Cardiac muscle cell (in vitro differentiated cells and primary cell): ENCODE results near the gene ANKS1A. TPM values are rescaled to one million over a fixed set of nuclear protein-coding genes. Genes with fewer than 3 reads are reported as not detected.
A peak's percentile ranks its signal among the peaks of the same experiment; 100 is the strongest.

Experiments used
- DNase-seq, 2 donors: peaks; one replicate each; pipeline versions ENCODE4 v3.0.0 to v3.0.0-alpha.2; 2010 to 2017; ENCODE audit warnings: low read depth in 1 of 2, low spot score in 1 of 2
- H3K27ac ChIP-seq: fragments of 200-600 bp; sonication (generic); 2 replicates; pipeline ENCODE4 v1.5.1; 2016
- H3K27me3 ChIP-seq: fragments of 200-600 bp; sonication (generic); 2 replicates; pipeline ENCODE4 v1.6.0; 2016; ENCODE audit warnings: control low read depth
- H3K36me3 ChIP-seq: fragments of 200-600 bp; sonication (generic); 2 replicates; pipeline ENCODE4 v1.5.1; 2016; ENCODE audit warnings: control low read depth
- H3K4me1 ChIP-seq: fragments of 200-600 bp; sonication (generic); 2 replicates; pipeline ENCODE4 v1.8.1; 2017; ENCODE audit warnings: low read depth, mild to moderate bottlenecking, mixed run types
- H3K4me3 ChIP-seq: fragments of 200-600 bp; sonication (generic); 2 replicates; pipeline ENCODE4 v1.5.1; 2016; ENCODE audit warnings: mild to moderate bottlenecking
- H3K9me3 ChIP-seq: fragments of 200-600 bp; sonication (generic); 2 replicates; pipeline ENCODE4 v1.5.1; 2017; ENCODE audit warnings: low read depth, mild to moderate bottlenecking, control low read depth
- polyA plus RNA-seq: library from polyadenylated mRNA; unstranded; fragments of >200 nt; fragmentation: Nextera tagmentation; extraction: Ambion mirVana; gene quantifications from 2 replicates; pipeline ENCODE4 v1.2.1, GENCODE V29; 2016
- total RNA-seq: library from RNA; depleted of rRNA; stranded (reverse); fragments of >200 nt; gene quantifications from 2 replicates; pipeline ENCODE4 v1.2.3, GENCODE V29; 2016
- TF ChIP-seq, protein P1 (sequence below): IDR thresholded peaks from 2 replicates; pipeline ENCODE4 v1.5.1; 2012; ENCODE audit warnings: low read depth, mild to moderate bottlenecking, low read length

Gene ANKS1A
- total and polyA plus RNA-seq, 2 experiments from 2014 or later: 11.3 to 27.2 TPM

DNA sequence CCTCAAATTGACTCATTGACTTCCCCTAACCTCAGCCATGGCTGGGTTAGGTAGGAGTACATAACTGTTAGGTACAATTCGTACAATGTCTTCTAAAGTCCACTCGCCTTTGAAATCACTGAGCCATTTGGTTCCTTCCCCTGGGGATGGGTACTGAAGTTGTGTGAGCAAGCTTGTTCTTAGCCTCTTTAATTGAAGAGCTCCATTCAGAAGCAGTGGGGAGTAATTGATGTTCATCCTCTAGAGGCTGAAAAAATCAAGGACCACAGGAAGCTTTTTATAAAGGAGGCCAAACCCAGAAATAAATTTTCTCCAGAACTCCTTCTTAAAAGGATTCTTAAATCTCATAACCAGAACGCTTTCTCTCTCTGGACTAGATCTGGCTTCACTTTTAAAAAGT is 60.6 kb downstream of the ANKS1A start:
- H3K36me3 ChIP-seq: no peaks in the 10 kb centered on the region
- H3K4me3 ChIP-seq: no peak overlapping the region
- peaks cover 6% of the 10 kb centered on the region for H3K4me1 ChIP-seq
- no peak overlapping the region for H3K27ac ChIP-seq
- H3K9me3 ChIP-seq: no peaks in the 10 kb centered on the region
- TF ChIP-seq, protein P1, sequence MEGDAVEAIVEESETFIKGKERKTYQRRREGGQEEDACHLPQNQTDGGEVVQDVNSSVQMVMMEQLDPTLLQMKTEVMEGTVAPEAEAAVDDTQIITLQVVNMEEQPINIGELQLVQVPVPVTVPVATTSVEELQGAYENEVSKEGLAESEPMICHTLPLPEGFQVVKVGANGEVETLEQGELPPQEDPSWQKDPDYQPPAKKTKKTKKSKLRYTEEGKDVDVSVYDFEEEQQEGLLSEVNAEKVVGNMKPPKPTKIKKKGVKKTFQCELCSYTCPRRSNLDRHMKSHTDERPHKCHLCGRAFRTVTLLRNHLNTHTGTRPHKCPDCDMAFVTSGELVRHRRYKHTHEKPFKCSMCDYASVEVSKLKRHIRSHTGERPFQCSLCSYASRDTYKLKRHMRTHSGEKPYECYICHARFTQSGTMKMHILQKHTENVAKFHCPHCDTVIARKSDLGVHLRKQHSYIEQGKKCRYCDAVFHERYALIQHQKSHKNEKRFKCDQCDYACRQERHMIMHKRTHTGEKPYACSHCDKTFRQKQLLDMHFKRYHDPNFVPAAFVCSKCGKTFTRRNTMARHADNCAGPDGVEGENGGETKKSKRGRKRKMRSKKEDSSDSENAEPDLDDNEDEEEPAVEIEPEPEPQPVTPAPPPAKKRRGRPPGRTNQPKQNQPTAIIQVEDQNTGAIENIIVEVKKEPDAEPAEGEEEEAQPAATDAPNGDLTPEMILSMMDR: no peak
- DNase-seq: no peak
- no peaks in the 10 kb centered on the region for H3K27me3 ChIP-seq

DNA sequence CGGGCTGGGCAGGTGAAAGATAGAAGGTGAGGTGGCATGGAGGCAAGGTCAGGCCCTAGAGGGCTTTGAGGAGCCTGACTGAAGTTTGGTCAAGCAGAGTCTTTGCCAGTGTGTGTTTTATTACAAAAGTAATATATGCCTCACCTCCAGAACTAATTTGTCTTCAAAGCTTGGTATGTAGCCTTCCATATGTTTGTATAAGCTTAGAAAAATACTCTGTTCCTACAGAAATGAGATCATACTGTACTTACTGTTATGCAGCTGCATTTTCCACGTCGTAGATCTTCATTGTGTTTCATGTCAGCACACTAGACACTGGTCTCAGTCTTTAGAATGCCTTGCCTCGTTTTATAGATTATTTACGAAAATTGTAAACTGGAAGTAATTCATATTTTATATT is 61.8 kb downstream of the ANKS1A start:
- H3K36me3 ChIP-seq: no peaks in the 10 kb centered on the region
- no peaks in the 10 kb centered on the region for H3K9me3 ChIP-seq
- H3K4me1 ChIP-seq: peaks cover 10% of the 10 kb centered on the region
- H3K4me3 ChIP-seq: no peak overlapping the region
- DNase-seq: no peak
- H3K27ac ChIP-seq: no peak overlapping the region
- TF ChIP-seq, protein P1: no peak
- no peaks in the 10 kb centered on the region for H3K27me3 ChIP-seq

DNA sequence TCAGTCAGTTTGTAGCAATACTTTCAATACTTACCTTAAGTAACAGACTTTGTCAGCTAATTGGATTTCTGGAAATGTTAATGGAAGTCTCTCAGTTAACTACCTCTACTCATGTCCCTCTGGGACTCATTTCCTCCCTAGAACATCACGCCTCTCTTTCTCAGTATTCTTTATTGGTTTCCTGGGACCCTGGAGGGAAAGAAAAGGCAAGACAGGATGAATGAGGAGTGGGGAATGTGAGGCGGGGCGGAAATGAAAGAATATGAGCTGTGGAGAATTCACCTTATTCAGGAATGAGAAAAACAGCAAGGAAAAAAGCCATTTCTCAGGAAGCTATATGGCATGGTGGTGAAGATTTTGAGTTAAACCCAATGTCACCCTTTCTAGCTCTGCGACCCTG is 62.7 kb downstream of the ANKS1A start:
- Histone ChIP-seq H3K4me3 (no peak overlapping the region), H3K27me3 (no peaks in the 10 kb centered on the region), H3K36me3 (no peaks in the 10 kb centered on the region), H3K4me1 (peaks cover 16% of the 10 kb centered on the region), H3K27ac (no peak overlapping the region), H3K9me3 (no peaks in the 10 kb centered on the region)
- no peak for DNase-seq
- TF ChIP-seq, protein P1: no peak

DNA sequence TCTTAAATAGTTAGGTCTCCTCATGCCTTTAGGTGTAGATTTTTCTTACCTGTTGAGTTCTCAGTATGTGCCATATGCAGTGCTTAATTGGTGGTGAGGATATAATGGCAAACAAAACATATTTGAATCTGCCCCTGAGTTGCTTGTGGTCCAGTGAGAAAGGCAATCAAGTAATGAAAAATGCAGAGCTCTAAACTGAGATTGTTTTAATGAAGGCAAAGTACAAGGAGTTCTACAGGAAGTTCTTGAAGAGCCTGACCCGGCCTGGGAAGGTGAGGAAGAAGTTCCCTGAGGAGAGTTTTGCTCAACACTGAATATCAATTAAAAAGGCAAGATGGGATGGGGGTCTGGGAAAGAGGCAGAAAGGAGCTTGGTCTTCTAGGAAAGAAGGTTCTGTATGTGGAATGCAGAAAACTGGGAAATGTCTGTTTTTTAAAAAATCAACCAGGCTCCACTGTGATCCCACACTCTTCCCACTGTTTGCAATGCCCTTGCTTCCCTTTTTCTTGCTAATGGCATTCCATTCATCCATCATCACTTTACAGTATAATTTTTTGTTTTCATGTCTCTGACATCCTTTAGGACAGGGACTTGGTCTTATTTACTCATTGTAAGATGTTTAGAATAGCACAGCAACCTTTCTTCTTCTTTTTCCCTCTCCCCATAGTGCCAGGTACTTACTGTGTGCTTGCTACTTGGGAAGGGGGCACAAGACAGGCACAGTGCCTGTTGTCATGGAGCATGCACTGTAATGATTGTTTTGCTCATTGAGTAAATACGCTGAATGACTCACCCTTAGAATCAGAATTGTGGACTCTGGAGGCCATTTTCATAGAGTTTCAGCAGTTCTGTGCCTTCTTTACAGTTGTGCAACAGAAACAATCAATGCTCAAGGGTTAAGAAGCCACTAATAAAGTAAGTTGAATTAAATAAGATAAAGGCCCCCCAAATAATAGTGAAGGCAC is 64.3 kb downstream of the ANKS1A start:
- DNase-seq: peak in 1 of 2 donors; percentile 53
- no peaks in the 10 kb centered on the region for H3K36me3 ChIP-seq
- H3K4me3 ChIP-seq: no peak overlapping the region
- H3K4me1 ChIP-seq: peaks cover 18% of the 10 kb centered on the region
- no peak overlapping the region for H3K27ac ChIP-seq
- TF ChIP-seq, protein P1: no peak
- no peaks in the 10 kb centered on the region for H3K9me3 ChIP-seq
- H3K27me3 ChIP-seq: no peaks in the 10 kb centered on the region

GRCh38 chr6:34955442-34955841 is 66.4 kb downstream of the ANKS1A start:
- Histone ChIP-seq H3K27me3 (no peaks in the 10 kb centered on the region), H3K36me3 (no peaks in the 10 kb centered on the region), H3K9me3 (no peaks in the 10 kb centered on the region), H3K4me1 (peaks cover 18% of the 10 kb centered on the region), H3K4me3 (no peak overlapping the region), H3K27ac (no peak overlapping the region)
- peak in 1 of 2 donors; percentile 13 for DNase-seq
- TF ChIP-seq, protein P1: no peak
